Gastroesophageal sphincter (tissue), 3 donors: ENCODE data around the gene ISLR.

Source experiments
- POLR2A ChIP-seq, 2 donors: fragments of 450-650 bp; IDR thresholded peaks; one replicate each; pipeline ENCODE4 v1.6.1; 2017; ENCODE audit warnings: antibody characterized with exemption in 2 of 2, mild to moderate bottlenecking in 2 of 2, moderate library complexity in 1 of 2
- POLR2AphosphoS5 ChIP-seq: sonication (generic); formaldehyde crosslinking; IDR thresholded peaks from one replicate; pipeline ENCODE4 v1.6.1; 2017; ENCODE audit warnings: antibody characterized with exemption
- TF ChIP-seq, protein P1 (sequence below), 4 experiments: fragments of 200-600 bp in 2 of 4; fragments of 450-650 bp in 2 of 4; sonication (generic) in 1 of 4; IDR thresholded peaks; one replicate each; pipeline ENCODE4 v1.5.1; 2017 to 2019; ENCODE audit warnings: antibody characterized with exemption in 4 of 4, mild to moderate bottlenecking in 2 of 4, moderate library complexity in 2 of 4

DNA sequence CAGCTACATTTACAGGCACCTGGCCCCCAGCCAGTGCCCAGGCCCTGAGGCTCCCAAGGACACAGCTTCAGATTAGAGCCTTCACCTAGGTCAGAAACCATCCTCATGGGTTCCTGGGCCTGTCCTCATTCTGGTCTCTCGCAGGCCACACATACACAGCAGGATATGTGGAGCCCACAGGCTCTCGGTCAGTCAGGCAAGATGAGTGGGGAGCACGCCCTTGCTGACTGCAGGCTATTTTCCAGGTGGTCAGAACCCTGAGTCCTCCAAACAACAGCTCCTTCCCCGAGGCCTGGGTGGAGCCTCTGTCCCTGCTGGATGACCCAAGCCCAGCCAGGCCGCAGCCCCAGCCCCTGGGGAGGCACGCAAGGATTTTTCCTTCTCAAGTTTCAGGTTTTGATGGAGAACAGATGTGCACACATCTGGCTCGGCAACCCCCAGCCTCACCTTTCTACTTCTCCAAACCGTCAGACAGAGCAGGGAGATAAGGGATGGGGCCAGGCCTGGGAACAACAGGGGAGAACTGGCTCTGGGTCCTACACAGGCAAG, 27.4 kb downstream of the ISLR start:
- TF ChIP-seq, protein P1, sequence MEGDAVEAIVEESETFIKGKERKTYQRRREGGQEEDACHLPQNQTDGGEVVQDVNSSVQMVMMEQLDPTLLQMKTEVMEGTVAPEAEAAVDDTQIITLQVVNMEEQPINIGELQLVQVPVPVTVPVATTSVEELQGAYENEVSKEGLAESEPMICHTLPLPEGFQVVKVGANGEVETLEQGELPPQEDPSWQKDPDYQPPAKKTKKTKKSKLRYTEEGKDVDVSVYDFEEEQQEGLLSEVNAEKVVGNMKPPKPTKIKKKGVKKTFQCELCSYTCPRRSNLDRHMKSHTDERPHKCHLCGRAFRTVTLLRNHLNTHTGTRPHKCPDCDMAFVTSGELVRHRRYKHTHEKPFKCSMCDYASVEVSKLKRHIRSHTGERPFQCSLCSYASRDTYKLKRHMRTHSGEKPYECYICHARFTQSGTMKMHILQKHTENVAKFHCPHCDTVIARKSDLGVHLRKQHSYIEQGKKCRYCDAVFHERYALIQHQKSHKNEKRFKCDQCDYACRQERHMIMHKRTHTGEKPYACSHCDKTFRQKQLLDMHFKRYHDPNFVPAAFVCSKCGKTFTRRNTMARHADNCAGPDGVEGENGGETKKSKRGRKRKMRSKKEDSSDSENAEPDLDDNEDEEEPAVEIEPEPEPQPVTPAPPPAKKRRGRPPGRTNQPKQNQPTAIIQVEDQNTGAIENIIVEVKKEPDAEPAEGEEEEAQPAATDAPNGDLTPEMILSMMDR (IDR thresholded peaks at IDR 0.05), result no peak
- TF ChIP-seq POLR2AphosphoS5 (no peak), POLR2A (IDR thresholded peaks at IDR 0.05) (no peak)
